GF-D8 (cell line): ENCODE measurements around the gene NGF.

Experiments used
- DNase-seq: peaks from one replicate; lab custom pipeline; 2025; lab: John Stamatoyannopoulos, UW

The NGF gene

DNA sequence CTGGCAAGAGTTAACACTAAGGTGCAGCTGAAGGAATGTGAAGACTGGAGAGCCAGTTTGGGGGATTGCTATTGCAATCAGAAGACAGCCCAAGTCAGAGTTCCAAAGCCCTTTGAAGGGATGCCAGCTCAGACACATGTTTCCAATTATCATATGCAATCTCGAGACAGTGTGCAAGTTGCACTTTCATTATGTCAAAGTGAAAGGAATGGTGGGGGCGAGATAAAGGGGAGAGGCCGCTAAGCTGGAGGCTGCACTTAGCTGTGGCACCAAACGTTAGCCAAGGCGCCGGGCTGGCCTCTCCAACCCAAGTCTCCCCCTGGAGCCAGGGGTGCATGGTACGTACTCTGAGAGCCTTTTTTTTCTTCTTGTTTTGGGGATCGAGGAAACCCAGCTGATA is 58.0 kb downstream of the NGF start:
- no peak for DNase-seq

DNA sequence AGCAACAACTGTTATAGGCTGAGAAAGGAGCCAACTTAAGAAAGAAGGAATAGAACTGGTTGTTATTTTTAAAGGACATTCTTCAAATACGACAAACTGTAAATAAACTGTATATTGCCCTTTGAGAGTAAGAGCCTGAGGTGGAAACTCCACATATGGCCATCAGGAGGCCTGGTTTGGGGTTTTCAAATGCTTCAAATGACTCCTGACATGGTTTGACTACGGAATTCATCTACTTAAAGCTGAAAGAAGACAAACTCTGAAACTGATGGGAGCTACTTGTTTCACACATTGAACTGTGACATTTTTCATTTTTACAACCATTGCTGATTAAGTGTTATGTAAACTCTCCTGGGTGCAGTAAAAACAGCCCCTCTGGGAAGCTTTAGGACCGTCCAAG is 59.8 kb downstream of the NGF start:
- DNase-seq, result no peak

DNA sequence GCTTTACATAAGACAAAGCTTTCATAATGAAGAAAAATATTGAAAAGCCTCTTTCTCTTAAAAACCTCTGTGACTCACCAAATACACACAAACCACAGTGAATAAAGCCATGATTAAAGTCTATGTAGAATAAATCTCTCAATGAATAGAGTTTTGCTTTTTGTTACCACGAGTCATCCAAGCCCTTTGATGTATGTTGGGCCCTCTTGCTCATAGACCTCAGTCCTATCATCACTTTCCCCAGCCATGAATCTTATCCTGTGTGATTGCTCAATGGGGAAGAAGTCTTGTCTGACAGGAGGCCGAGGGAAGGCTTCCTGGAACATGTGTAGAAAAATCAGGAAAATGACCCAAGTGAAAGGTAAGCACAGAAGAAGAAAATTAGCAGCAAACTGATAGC is 60.8 kb downstream of the NGF start:
- DNase-seq, result no peak

DNA sequence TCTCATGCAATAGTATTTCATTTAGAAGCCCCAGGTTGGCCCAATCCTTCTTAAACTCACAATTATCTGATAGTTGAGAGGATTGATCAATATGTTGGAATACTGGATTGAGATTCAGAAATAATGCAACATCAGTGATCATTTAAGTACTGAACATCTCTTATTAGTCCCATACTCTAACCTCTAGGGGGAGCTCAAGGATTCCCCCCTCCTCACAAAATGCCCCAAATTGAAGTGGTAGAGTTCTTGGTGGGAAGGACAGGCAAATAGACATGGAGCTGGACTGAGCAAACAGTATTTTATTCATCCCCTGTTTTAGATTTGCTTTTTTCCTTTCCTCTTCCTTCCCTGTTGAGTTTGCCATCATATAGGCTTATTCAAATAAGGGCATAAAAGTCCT is 62.8 kb downstream of the NGF start:
- DNase-seq, result no peak

DNA sequence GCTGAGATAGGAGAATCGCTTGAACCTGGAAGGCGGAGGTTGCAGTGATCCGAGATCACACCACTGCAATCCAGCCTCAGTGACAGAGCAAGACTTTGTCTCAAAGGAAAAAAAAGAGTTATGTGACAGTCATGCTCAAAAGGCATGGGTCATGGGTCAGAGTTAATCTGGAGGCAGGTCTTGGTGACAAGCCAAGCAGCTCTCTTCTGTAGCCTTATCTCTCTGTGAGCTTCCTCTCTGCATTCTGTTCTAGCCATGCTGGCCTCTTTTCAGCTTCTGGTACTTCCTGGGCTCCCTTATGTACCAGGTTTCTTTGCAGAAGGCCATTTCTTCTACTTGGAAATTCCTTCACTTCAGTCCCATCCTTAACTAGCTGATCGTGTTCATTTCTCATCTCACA is 63.6 kb downstream of the NGF start:
- DNase-seq, result no peak

DNA sequence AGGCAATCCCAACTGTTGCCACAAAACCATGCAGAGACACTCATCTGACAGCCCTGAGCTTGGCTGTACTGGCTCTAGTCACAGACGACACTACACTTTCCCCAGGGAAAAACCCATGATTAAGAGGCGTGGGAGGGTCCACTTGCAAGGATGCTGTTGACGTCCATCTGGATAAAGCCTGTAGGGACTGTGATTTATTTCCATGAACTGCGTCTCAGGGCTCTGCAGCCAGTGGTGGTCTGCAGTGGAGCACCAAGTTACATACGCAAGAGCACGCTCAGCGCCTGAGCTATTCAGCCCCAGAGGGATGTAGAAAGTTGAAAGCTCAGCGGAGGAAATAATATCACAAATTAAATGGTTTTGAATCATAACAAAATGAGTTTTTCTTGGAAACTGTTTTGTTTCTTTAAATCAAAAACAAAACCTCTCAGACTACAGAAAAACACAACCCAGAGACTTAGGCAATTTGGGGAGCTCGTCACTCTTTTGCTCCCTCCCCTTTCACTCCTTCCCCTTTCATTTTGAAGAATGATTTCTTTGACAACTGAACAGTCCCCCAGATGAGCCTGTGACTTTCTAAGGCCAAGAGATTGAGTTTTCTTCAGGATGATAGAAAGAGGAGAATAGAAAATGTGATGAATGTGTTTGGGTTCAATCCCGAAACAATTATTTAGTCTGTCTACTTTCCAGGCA is 71.2 kb downstream of the NGF start:
- DNase-seq, result no peak

DNA sequence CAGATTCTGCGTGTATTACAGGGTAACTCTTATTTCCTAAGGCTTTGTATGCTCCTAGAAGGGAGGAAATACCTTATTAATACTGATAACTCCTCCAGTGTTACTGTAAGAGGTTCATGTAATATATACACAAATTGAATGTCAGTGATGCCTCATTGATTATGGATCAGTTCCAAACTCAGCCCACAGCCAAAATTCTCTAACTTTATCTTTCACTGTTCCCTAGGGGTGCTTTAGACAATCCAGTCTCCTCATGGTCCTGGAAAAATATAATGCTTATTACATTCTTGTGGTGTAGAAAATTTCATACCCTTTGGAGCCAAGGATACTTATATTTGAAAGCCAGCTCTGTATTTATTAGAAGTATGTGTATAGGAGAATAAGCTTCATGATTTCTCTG is 73.0 kb downstream of the NGF start:
- no peak for DNase-seq

DNA sequence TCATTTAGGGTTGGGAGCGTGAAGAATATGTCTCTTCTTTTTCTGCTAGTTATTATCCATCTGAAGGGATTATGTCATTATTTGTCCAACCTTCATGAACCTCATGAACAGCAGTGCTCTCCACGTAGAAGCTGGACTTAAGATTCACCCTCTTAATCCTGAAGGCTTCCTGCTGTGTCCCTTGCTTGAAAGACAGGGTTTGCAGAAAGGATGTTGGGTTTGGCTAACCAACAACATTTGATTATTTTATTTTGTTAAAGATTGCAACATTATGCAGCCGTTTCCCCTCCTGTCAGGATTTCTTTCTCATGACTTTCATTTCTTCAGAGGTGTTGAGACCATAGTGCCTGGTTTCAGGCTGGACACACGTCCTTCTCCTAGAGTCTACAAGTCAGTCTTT is 75.2 kb downstream of the NGF start:
- no peak for DNase-seq

DNA sequence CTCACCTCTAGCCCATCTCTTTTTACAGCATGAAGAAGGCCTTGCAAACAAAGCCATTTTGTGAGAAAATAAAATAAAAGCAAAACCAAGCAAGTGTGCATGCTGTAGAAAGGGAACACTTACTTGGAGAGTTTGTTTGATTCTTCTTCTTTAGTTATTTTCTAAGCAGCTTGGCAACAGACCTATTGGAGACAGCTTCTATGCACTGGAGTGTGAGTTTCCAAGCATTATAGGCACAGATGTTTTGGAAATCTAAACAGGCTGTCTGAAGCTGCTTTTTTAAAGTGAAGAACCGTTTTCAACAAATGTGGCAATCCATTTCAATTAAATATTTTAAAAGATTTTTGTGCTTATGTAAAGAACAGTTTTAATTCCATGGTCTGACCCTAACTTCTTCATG is 76.6 kb downstream of the NGF start:
- DNase-seq, result no peak

DNA sequence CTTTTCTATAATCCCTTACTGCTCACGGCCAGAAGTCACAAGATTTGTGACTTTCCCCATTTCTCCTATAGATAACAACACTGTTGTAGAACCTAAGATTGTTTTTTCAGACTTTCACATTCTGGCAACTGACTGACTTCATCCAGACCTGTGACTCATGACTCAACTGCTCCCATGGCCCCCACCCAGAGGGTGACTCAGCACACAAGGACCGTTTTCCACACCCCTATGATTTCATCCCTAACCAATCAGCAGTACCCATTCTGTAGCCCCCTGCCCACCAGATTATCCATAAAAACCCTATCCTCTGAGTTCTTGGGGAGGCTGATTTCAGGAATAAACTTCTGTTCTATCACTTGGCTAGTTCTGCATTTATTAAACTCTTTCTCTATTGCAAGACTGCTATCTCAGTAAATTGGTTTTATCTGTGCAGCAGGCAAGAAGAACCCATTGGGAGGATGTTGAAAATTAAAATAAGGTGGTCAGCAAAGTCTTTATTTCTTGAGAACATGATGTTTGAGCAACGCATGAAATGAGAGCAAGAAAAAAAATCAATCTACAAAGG is 79.7 kb downstream of the NGF start:
- no peak for DNase-seq

DNA sequence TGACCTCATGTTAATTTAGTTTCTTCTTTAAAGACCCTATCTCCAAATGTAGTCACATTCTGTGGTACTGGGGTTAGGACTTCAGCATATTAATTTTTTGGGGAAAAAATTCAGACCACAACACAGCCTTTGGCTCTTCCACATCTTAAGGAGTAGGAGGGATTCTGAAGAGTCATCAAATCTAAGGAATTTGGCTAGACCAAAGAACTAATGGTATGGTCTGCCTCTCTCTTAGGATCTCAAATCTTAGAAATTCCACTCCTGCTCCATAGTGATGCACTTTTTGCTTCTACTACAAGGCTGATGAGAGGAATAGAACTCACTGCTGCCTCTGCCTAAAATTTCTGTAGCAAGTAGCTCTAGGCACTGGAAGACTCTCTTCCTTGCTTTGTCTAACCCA is 80.5 kb downstream of the NGF start:
- DNase-seq, result no peak

DNA sequence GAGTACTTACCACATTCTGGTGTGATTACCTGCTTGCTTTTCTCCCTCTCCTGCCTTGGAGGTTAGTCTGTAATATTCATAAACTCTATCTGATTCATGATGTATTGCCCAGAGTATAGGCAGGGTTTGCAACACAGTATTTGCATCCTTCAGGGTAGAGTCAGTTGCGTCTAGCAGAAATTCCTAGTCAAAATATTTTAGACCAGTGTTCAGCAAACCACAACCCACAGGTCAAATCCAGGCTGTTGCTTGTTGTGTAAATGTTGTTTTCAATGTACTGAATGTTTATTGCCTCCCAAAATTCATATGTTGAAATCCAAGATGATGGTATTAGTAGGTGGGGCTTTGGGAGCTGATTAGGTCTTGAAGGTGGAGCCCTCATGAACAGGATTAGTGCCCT is 82.9 kb downstream of the NGF start:
- DNase-seq, result no peak

DNA sequence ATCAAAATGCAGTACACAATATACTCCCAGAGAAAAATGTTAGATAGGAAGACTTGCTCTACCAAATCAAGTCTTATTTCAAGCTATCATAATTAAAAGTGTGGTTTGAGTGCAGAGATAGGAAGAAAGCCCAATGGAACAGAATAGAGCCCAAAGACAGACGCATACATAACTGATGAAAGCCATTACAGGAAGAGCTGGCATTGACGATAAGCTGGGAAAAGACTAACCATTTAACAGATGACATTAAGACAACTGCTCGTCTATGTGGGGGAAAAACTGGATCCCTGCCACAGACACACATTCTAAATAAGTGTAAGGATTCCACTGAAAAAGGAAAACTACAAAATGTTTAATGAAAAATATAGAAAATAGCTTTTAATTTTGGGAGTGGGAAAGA is 85.5 kb downstream of the NGF start:
- no peak for DNase-seq

DNA sequence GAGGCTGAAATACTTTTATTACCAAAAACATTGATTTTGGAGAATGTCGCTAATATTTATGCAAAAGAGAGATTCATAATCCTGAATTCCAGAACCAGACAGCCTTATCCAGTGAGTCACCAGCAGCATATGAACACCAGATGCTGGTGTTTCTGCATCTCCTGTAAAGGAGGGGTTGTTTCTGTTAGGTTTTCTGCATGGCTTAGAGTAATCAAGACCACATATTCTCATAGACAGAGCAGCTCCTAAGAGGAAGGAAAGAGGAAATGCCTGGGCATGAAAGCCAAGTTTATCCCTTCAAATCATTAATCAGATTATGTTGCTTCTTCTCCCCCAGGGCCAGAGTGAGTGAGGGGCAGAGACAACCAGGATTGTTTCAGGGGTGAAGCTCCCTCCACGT is 86.2 kb downstream of the NGF start:
- no peak for DNase-seq

DNA sequence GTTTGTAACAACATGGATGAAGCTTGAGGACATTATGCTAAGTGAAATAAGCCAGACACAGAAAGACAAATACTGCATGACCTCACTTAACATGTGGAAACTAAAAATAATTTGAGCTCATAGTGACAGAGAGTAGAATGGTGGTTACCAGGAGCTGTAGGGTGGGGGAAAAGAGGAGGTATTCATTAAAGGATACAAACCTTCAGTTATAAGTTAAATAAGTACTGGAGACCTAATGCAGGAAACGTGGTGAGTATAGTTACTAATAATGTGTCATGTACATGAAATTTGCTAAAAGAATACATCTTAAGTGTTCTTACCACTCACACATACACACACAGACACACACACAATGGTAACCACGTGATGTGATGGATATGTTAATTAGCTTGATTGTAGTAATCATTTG is 86.7 kb downstream of the NGF start:
- DNase-seq, result no peak

DNA sequence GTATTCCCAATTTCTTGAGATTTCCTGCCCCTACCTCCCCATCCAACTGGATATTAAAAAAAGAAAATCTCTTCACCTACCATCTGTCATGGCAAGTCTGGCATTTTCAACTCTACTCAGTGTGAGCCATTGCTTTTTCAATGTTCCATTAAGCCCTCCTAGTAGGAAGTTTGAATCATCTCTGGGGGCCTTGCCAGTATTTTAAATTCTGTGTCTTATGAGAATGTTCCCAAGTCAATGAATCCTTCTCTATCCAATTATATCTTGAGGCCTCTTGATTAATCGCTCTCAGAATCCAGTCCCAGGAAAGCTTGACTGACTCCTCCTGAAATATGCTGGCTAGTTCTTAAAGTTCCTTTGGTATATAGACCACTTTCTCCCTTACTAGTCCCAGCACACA is 91.5 kb downstream of the NGF start:
- DNase-seq, result no peak

DNA sequence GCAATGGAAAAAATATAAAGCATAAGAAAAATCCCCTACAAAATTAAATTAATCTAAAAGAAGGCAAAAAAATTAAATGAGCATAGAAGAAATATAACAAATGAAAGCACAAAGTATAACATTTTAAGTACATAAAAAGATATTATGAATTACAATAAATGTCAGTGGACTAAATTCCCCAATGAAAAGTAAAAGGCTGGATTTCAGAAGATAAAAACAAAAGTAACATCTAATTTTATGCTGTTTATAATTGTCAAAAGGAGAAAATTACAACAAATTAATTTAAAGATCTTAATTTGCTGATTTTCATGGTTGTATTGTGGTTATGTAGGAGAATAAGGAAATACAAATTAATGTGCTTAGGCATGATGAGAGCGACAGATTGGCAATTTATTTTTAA is 92.8 kb downstream of the NGF start:
- no peak for DNase-seq

DNA sequence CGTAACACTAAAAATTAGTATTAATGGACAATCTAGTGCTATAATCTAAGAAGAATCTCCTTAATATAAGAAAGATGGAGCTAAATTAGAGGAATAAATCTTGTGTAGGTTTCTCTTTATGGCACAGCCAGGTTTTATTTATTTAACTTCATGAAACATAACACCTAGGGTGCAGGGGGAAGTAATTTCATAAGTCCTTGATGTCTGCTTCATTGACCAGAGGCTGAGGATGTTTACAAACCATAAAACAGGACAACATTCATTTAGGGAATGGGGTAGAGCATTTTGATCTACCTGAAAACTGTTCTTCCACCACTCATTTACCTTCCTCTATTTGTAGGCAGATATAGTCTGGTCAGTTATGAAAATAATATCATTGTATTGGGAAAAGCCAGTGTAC is 95.5 kb downstream of the NGF start:
- DNase-seq, result no peak

DNA sequence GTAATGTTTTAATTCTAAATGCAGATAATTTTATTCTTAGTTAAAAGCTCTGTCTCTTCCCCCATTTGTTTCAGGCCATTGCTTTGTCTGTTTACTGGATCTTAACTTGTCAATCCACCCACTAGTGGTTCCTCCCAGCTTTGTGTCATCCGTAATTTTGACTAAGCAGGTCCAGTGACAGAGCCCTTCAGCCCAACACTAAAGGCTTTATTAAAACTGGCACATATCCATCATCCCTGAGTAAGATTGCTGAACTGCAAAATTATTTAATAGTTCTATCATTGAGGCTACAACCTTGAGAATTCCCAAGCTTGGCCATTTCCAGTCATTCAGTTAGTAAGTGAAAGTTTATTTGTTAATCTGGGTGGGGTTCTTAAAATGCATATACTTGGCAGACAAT is 96.7 kb downstream of the NGF start:
- no peak for DNase-seq

DNA sequence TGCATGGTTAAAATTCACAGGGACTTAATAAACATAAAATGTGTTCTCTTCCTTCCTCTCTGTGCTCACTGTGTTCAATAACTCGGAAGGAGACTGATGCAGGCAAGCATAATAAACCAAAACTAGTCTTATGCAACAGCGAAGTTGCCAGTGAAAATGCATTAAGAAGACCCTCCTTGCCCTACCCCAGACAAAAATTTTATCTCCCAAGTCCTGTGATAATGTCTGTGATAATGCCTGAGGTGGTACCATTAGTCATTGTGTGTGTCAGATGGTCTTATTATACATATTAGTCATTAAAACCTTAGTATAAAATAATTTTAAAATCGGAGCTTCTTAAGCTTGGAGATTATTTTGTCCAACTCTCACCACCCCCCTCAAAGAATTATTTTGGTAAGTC is 97.8 kb downstream of the NGF start:
- no peak for DNase-seq

DNA sequence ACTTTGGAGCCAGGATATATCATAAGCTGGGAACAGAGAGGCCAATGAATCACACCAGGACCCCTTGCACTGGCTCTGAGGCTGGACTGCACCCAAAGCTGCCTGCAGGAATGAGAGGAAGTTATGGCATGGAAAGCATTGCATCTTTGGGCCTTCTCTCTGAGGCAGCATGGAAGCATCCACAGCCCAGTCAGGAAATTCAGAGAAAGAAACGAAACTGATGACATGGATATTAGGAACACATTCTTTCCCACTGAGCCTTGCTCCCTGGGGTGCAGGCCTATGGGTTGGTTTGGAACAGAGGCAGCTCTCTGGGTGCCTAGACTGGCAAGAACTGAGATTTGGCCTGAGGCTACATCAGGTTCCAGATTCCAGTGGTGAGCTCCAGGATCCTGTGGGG is 98.6 kb downstream of the NGF start:
- no peak for DNase-seq

DNA sequence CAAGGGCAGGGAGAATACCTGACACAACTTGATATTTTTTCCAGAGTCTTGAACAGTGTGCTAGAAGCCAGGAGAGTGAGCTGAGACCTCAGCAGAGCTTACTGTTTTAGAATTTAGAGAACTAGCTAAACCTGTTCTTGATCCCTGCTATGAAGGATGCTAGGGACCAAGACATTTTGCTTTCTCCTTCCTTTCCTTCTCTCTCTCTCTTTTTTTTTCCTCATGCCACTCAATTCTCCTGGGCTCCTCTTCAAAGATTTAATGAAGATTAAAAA is 99.0 kb downstream of the NGF start:
- DNase-seq, result no peak

DNA sequence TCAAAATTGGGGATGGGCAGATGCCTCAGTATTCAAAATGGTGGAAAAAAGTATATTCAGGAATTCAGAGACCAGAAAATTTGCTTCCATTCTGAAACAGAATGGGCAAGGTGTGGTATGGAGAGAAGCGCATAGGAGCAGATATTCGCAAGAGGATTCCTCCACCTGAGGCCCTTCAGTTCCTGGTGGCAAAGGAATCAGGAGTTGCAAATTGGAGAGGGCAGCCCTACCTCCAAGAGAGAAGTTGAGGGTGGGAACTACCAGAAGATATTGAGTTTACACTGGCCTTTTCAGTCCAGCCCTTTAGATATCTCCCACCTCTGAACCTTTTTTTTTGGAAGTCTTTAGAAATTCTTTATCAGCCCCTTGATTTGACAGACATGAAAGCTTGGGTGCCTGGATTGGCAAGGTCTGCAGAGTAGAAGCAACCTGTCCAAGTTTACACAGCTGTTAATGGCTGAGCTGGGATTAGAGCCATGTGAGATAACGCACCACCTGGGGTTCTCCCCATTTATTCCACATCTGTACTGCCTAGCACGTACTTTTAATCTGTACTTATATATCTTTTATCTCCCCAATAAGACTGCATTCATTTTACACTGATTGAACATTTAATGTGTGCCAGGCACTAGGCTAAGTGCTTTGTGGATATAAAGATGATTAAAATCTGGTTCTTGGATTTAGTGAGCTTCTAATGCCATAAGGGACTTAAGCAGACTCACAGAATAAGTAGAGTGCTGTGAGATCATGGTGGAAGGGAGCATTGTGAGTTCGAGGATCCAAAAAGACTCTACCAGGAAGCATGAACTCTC is 99.5 kb downstream of the NGF start:
- no peak for DNase-seq

DNA sequence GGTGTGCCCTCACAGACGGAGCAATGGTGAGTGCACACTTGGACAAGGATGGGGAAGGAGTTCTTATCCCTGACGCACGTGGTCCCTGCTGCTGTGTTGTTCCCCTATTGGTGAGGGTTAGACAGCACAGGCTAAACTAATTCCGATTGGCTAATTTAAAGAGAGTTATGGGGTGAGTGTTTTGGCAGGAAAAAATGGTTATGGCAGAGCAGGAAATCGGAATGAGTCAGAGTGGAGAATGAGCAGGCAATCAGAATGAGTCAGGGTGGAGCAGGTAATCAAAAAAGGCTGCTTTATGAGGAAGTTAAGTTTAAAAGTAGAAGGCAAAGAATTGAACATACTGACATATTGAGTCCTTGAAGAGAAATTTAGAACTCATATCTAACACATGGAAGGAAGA is 100.5 kb downstream of the NGF start:
- no peak for DNase-seq
